Activated CD4-positive, CD25-positive, alpha-beta regulatory T cell treated with anti-CD3 and anti-CD28 coated beads, Interleukin-2, amount 50 U/mL, for 72 hours (primary cell): ENCODE results near the gene TMEM45A.
"Not testable (repeated sequence)": the region's sequence is repeated elsewhere in the genome, so short reads cannot be mapped to it uniquely, and the experiment has no call there.

ENCODE experiments used
- DNase-seq: peaks from one replicate; pipeline ENCODE4 v3.0.0; 2021

Gene TMEM45A

DNA sequence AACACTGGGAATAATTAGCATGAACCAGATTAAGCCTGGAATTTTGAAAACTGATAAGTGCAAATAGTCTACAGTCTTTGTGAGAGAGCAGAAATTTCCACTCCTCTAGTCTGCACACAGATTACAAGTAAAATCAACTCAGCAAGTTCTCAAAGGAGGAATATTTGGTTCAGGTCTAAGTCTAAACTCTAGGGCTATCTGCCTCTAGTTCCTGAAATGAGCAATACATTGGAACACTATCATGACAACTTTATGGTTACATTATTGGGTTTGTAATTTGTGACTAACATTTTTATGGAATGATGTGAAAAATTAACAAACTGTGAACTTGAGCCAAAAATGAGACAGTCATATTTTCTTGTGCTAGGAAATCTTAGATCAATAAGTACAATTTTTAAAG lies 86.2 kb downstream of the TMEM45A start:
- DNase-seq = no peak

DNA sequence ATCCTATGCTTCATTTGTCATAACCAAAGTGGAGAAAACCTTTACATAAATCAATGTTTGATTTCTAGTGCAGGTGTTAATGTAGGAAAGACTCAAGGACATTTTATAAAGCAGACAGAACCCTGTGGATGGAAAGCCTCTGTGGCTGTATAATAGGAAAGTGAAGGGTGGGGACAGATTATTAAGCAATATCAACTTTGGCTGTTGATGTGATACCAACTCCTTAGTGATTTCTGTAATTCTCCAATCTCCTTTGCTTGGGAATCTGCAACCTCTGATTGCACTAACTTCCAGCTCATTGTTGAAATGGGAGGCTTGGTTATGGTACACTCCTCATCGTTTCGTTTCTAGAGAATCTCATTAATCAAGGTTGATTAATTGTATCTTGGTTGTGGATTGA lies 87.7 kb downstream of the TMEM45A start:
- no peak for DNase-seq

GRCh38 chr3:100581650-100582049 lies 89.2 kb downstream of the TMEM45A start:
- DNase-seq = no peak

DNA sequence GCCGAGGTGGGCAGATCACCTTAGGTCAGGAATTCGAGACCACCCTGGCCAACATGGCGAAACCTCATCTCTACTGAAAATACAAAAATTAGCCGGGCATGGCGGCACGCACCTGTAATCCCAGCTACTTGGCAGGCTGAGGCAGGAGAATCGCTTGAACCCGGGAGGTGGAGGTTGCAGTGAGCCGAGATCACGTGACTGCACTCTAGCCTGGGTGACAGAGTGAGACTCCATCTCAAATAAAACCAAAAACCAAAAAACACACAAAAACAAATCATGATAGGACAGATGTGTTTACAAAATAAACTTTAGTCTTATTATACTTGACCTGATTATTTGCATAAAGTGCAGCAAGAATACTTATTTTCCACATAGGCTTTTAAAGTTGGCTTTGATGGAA lies 89.7 kb downstream of the TMEM45A start:
- DNase-seq = not testable (repeated sequence)

DNA sequence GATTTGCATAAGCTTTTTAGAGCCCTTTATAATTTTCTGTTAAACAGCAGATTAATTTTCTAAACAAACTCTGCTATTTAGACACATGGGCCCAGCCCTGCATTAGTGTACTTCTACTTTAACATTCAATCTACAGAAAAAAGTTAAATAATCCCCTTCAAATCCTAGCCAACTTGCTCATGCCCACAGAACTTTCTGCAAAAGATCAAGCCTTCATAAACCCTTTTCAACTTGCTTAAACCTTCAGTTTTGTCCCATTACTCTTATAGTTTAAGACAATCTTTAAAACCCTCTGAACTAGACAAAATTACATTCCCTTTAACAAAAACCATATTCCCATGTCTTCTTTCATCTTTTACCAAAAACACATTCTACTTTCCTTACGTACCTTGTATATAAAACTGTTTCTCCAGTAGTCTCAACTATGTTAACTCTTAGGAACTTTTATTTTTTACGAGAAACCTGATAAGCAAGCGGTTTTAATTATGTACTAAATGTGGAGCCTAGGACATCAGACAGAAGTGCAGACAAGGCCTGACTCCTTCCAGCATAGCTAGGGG lies 91.8 kb downstream of the TMEM45A start:
- DNase-seq = no peak

GRCh38 chr3:100586832-100587231 lies 94.4 kb downstream of the TMEM45A start:
- DNase-seq = no peak

- no peak for DNase-seq
These were observed 95.8 kb downstream of the TMEM45A start for GRCh38 chr3:100588251-100588650.

DNA sequence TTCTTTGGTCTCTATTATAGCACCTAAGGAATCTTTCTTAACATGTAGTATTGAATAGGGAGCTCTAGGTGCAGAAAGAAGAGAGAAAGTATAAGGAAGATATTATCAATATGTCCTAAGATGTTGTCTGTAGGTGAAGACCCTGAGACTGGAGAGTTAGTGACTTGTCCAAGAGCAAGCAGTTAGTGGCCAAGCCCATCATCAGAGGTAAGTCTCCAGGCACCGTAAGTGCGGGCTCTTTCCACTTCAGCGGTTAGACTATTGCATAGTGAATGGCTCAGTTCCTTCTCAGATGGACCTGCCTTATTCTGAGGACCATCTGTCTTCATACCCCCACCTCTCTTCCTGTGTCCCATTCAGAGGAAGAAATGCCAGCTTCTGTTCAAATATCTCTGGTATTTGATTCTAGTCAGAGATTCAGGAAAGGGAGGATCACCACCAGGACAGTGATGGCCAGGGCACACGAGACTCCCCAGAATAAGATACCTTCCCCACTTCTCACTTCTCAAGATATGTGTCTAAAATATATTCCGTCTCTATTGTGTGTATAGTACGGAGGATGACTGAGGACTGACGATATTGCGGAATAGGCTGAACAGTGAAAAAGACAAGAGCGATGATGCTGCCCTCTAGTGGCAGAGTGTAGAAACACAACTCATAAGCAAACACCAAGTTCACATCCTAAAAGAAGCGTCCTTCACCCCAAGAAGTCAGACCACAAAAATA lies 97.9 kb downstream of the TMEM45A start:
- DNase-seq = no peak

- DNase-seq = no peak
These were observed 98.4 kb downstream of the TMEM45A start for GRCh38 chr3:100590840-100591147.

DNA sequence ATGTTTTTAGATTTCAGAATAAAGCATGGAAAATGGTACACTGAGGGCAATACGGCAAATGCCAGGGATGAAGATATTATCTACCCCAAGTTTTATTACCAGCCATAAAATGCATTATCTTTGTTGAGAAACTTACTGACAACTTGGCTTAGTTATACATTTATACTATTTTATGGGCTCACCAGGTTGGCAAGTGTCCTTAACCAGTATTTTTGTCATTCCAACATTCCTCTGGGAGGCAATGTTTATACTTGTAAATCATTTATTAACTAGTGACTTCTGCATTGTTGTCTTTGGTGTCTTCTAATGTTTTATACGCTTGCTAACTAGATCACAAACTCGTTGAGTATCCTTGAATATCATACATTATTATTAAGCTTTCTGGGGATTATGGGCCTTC lies 99.0 kb downstream of the TMEM45A start:
- no peak for DNase-seq

GRCh38 chr3:100600181-100601042 lies 108.0 kb downstream of the TMEM45A start:
- DNase-seq = no peak

- DNase-seq = no peak
These were observed 110.4 kb downstream of the TMEM45A start for GRCh38 chr3:100602506-100603444.

DNA sequence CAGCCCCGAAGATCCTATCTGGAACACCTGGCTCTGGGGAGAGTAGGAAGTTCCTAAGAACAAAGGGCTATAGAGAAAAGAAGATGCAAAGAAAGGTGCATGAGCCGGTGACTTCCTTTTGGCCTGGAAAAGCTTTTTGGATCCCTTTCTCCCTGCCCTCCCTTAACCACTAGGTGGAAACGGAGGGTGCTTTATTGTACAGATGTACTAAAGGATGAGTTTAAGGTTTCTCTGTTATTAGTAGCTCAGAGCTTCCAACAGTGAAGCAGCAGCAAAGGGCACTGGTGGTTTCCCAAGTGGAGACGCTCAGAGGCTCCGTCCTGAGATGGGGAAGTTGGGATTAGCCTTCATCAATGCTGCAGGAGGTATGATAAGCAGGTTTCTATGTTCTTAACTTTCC lies 111.0 kb downstream of the TMEM45A start:
- DNase-seq = no peak

DNA sequence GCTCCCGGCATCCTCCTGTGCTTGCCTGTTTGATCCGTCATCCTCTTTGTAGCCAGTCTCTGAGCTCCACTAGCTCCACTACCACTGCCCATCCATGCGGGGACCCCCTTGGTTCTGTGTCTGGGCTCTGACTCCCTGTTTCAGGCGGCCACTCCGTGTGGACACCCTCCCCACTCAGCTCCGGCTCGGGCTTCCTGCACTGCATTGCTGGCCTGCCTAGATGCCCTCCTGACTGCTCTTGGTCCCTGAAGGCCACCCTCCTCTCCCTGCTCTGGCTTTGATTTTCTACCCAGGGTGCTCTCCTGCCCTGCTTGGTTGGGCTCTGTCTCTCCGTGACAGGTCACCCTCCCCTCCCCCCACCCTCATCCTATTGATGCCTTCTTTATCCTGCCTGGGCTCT lies 112.9 kb downstream of the TMEM45A start:
- no peak for DNase-seq

GRCh38 chr3:100606894-100607512 lies 114.6 kb downstream of the TMEM45A start:
- DNase-seq = no peak

DNA sequence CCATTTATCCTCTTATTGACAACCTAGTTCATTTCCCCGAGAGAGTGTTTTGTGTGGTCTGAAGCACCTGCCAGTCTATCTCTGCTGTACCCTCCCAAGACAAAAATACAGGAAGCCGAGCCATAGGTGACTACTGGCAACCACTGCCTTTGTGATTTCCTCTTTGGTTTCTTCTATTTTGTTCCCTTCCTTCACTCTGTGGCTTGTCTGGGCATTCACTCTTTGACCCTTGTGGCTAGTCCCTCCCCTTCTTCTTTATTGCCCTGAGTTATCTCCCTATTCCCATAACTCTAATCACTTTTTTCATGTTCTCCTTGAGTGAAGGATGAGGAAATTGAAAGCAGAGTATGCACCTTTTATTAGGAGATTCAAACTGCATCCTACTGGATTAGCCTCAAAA lies 116.9 kb downstream of the TMEM45A start, which contains the start of gene ADGRG7:
Gene ADGRG7, plus strand, starts transcription at position 297 of the 400 bp plus-strand sequence. CDS start 256 bp downstream, outside the sequence.
- DNase-seq = no peak

- no peak for DNase-seq
These were observed 117.5 kb downstream of the TMEM45A start for GRCh38 chr3:100609963-100610362.

GRCh38 chr3:100611221-100611620 lies 118.8 kb downstream of the TMEM45A start:
- no peak for DNase-seq

- DNase-seq = no peak
These were observed 121.4 kb downstream of the TMEM45A start for GRCh38 chr3:100613721-100614390.

- no peak for DNase-seq
These were observed 122.5 kb downstream of the TMEM45A start for GRCh38 chr3:100614941-100615340.

DNA sequence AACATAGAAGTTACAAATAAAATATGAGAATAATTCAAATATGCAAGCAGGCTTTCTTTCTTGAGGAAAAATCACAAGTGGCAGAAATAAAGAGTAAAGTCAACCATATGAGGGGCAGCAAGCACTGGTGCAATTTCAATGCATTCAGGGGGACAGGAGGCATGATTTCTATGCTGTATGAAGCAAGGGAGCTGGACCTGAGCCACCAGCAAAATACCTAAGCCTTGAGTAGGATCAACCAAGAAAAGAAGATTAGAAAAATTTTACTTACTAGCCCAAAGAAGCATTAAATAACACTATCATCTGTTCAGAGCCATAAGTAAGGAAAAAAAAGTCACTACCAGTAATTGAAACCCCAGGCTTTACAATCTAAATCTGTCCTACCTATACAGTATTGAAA lies 123.3 kb downstream of the TMEM45A start:
- no peak for DNase-seq

DNA sequence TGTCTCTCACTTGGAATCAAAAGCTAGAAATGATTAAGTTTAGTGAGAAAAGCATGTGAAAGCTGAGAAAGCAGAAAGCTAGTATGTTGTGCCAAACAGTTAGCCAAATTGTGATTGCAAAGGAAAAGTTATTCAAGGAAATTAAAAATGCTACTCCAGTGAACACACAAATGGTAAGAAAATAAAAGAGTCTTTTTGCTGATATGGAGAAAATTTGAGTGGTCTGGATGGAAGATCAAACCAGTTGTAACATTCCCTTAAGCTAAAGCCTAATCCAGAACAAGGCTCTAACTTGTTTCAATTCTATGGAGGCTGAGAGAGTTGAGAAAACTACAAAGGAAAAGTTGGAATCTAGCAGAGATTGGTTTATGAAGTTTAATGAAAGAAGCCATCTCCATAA lies 128.8 kb downstream of the TMEM45A start:
- no peak for DNase-seq
